SKM-1 (cell line): Measurements from ENCODE around the gene INTS14.
"Not testable (repeated sequence)": the region's sequence is repeated elsewhere in the genome, so short reads cannot be mapped to it uniquely, and the experiment has no call there.

Experiments used
- DNase-seq: peaks from one replicate; lab custom pipeline; 2025; ENCODE audit not compliant: unreplicated experiment; lab: John Stamatoyannopoulos, UW

INTS14 gene

GRCh38 chr15:65631503-65631902, 20.6 kb upstream of the INTS14 start:
- no peak for DNase-seq

DNA sequence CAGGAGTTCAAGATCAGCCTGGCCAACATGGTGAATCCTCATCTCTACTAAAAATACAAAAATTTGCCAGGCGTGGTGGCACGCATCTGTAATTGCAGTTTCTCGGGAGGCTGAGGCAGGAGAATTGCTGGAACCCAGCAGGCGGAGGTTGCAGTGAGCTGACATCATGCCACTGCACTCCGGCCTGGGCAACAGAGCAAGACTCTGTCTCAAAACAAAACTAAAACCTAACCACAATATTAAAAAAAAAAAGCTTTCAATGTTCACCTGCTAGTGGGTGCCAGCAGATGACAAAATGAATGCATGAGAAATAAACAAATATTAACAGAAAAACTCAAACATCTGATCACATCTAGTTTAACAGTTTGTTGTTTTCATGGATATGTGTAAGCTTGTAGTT, 19.8 kb upstream of the INTS14 start:
- DNase-seq = no peak

- DNase-seq = no peak
These were observed 18.6 kb upstream of the INTS14 start for GRCh38 chr15:65629548-65629947.

DNA sequence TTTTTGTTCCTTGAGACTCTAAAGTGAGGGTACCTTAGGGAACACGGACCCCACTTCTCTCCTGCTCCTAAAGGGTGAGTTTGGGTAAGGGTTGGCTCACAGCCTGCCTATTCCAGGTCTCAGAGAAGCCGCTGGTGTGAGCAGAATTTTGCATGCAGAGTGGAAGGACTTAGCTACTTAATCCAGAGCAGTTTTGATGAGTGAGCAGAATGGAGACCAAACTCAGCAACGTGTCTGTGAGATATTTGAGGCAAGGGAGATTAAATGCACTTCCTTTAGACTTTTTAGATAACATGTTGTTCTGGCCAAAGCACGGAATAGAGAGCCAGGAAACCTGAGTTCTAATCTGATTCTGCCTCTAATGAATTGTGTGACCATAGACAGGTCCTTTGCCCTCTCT, 15.9 kb upstream of the INTS14 start:
- no peak for DNase-seq

GRCh38 chr15:65623103-65623502, 12.2 kb upstream of the INTS14 start:
- DNase-seq = no peak

GRCh38 chr15:65621638-65622037, 10.7 kb upstream of the INTS14 start, which contains the start of gene SLC24A1:
Gene SLC24A1 (plus strand): TSS chr15:65621938. CDS start chr15:65624081, 2,143 bp downstream.
- DNase-seq = no peak

GRCh38 chr15:65620833-65621232, 9.9 kb upstream of the INTS14 start:
- DNase-seq = no peak

DNA sequence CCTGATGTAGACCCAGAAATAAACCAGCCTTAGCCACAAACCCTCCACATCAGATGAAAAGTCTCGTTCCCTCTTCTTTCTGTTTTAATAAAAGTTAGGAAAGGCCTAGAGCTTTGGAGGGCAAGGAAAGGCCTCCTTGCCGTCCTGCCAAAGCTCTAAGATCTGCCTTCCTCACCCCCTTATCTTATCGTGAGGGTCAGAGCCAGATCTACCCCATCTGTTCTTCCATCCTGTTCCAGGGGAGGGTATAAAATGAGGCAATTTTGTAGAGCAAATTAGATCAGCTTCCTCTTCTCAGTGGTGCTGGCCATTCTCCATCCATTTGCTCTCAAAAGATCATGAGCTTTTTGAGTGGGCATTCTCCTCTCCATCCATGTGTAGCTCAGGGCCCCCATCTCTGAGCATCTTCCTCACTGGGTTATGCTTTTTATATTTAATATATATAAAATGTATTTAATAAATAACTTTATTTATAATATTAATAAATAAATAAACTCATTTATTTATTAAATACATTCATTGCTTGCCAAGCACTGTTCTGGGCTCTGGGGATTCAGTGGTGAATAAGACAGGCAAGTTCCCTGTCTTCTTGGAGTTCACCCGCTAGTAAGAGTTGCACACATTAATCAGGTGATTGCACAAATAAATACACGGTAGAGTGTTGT, 8.8 kb upstream of the INTS14 start:
- DNase-seq = no peak

- DNase-seq = no peak
These were observed 7.7 kb upstream of the INTS14 start for GRCh38 chr15:65618560-65619109.

GRCh38 chr15:65615887-65616286, 5.0 kb upstream of the INTS14 start:
- not testable (repeated sequence) for DNase-seq

DNA sequence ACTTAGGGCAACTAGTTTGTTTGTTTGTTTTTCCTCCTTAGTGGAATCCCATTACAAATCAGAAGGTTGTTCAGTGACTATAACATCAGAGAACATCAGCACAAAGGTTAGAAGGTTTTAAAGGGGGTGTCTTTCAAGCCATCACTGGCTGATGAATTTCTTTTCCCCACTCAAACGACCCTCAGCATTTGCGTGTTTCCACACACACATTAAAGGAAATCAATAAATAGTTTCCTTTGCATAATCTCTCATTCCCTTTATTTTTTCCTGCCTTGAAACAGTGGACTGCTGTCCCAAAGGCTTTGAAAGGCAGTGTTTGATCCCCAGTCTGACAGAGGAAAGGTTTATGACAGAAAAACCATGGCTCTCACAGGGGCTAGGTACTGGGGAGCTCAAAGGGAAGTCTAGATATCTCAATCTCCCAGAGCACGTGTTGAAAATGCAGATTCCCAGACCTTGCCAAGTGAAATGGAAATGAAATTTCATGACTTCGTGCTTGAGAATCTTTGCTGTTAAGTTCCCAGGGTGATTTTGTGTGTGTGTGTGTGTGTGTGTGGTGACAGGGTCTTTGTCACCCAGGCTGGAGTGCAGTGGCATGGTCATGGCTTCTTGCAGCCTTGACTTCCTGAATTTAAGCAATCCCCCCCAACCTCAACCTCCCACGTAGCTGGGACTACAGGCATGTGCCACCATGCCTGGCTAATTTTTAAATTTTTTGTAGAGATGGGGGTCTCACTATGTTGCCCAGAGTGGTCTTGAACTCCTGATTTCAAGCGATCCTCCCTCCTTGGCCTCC, 2.2 kb upstream of the INTS14 start:
- DNase-seq = no peak

DNA sequence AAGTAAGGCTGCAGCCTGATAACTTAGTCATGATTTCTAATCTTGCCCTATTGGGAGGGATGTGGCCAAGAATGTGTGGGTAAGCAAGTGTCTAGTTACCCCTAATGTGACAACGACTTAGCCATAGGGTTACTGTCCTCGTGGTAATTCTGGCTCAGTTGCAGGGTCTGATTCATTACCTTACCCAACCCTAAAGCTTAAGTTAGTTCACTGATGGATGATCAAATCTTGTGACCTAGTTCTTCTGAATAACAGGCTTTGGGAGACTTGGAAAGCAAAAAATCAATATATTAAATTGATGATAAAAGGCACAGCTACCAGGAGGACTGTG, 1.6 kb upstream of the INTS14 start:
- no peak for DNase-seq

GRCh38 chr15:65611888-65612615, 1.1 kb upstream of the INTS14 start:
- no peak for DNase-seq

DNA sequence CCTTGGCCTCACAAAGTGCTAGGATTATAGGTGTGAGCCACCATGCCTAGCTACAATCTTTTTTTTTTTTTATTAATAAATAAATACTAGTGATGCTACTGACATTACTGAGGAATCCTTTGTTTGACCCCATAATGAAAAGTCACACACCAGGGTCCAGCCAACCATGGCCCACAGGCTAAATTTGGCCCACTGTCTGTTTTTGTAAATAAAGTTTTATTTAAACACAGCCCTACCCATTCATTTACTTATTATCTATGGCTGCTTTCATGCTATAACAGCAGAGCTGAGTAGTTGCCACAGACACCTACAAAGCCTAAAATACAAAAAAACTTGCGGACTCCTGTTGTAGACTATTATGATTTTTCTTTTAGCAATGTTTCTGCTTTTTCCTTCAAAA, 7.4 kb downstream of the INTS14 start:
- no peak for DNase-seq

- no peak for DNase-seq
These were observed 7.8 kb downstream of the INTS14 start for GRCh38 chr15:65603134-65603533.

DNA sequence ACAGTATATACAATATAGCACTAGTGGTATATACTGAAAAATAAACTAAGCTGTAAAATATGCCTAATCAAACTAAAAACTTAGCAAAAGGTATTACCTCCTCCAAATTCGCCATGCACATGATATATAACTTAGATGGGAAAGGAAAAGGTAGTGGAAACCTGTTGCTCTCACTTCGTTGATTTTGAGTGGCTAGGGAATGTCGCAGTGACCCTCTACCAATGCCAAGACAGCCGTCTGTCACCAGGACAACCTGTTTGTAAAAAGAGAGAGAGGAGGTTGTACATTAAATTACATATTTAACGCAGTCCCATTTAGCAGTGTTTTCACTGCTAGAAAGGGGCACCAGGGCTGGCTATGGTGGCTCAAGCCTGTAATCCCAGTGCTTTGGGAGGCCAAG, 11.3 kb downstream of the INTS14 start:
- no peak for DNase-seq

DNA sequence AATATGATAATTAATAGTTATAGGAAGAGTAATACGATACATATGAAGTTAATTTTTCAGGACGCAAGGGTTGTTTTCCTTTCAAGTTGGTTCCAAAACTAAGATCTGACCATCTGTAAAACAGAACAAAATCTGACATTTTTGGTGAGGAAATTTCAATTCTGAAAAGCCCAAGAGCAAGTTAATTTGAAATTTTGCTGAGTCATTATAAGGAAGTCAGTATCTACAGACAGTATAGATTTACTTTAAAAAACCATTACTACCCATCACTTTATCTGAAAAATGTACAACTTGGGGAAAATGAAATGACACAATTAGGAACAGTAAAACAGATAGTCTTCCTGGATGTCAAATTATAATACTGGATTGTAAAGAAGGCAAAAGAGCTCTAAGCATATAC, 12.5 kb downstream of the INTS14 start:
- DNase-seq = no peak

GRCh38 chr15:65595960-65596359, 15.0 kb downstream of the INTS14 start:
- DNase-seq = no peak

GRCh38 chr15:65587094-65587493, 23.8 kb downstream of the INTS14 start:
- no peak for DNase-seq

DNA sequence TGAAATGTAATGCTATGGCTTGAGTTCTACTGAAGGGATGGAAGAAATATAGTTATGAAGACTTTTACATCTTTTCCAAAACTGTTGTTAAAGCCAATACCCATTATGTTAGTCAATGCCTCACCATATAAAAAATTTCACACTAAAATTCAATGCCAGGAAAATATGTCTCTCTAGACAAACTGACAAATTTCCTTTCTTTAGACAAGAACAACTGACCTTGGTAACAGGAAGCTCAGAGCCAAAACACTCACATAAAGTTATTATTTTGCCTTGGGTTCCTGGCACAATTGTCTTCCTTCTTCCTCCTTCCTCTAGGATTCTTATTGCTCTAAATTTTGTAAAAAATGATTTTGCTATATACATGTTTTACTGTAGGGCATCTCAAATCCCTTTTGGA, 26.7 kb downstream of the INTS14 start:
- DNase-seq = no peak

- no peak for DNase-seq
These were observed 27.2 kb downstream of the INTS14 start for GRCh38 chr15:65583701-65584100.

DNA sequence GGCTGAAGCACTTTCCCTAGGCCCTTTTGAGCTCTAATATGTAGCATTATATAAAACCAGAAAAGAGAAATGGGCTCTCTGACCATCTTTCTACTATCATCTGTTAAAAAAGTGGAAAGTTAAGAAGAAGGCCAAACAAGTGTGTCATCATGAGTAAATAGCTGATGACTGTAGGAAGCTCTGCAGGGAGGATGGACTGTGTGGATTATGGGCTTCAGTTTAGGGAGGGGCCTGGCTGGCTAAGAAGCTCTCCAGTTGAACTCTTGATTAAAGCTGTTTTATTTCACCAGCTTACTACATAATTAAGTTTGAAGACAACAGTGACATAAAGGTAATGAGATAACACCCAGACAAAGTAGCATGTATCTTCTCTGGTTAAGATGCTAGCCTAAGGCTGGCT, 30.6 kb downstream of the INTS14 start:
- DNase-seq = no peak
